ENCODE results near the gene COQ8B. TPM values are rescaled to one million over a fixed set of nuclear protein-coding genes. Genes with fewer than 3 reads are reported as not detected.

Gene COQ8B
- total RNA-seq, 1 experiment from 2014 or later: 82.7 TPM

GRCh38 chr19:40700083-40700482 is 16.6 kb downstream of the COQ8B start:
- Histone ChIP-seq H3K4me3 (ENCODE audit: insufficient read depth, low read depth, low read length) (no peak overlapping the region), H3K36me3 (replicated peaks; ENCODE audit: control insufficient read depth, insufficient read depth, low read length) (peaks cover 14% of the 10 kb centered on the region), H3K27me3 (ENCODE audit: control insufficient read depth, insufficient read depth, low read length) (no peaks in the 10 kb centered on the region)
- DNase-seq: peak; percentile 35

DNA sequence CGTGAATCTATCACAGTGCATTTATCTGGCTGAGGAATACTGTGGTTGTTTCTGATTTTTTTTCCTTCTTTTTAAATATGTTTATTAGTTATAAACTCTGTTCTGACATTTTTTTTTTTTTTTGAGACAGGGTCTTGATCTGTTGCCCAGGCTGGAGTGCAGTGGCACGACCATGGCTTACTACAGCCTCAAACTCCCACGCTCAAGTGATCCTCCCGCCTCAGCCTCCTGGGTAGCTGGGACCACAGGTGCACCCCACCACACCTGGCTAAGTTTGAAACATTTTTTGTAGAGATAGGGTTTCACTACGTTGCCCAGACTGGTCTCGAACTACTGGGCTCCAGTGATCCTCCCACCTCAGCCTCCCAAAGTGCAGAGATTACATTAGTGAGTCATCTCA is 19.7 kb downstream of the COQ8B start:
- Histone ChIP-seq H3K4me3 (ENCODE audit: insufficient read depth, low read depth, low read length) (no peak overlapping the region), H3K27me3 (ENCODE audit: control insufficient read depth, insufficient read depth, low read length) (no peaks in the 10 kb centered on the region), H3K36me3 (replicated peaks; ENCODE audit: control insufficient read depth, insufficient read depth, low read length) (peaks cover 8% of the 10 kb centered on the region)
- no peak for DNase-seq

DNA sequence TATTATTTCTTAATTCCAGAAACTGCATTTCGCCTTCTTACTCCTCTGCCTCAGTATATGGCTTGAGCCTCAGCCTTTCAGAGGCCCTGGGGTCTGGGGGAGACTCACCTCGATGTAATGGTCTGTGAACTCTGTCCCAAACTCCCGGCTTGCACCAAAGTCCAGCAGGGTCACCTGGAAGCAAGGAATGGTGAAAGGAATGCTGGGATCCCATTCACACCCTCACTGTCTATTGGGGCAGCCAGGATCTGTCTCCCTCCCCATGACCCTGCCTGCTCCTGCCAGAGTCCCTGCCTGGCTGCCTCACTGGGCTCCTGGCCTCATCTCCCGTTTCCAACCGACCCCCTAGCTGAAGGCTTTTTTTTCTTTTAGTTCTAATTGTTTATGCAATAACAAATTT is 20.8 kb downstream of the COQ8B start:
- H3K36me3 ChIP-seq (replicated peaks; ENCODE audit: control insufficient read depth, insufficient read depth, low read length): peaks cover 5% of the 10 kb centered on the region
- no peaks in the 10 kb centered on the region for H3K27me3 ChIP-seq (ENCODE audit: control insufficient read depth, insufficient read depth, low read length)
- no peak for DNase-seq
- no peak overlapping the region for H3K4me3 ChIP-seq (ENCODE audit: insufficient read depth, low read depth, low read length)

- no peaks in the 10 kb centered on the region for H3K27me3 ChIP-seq (ENCODE audit: control insufficient read depth, insufficient read depth, low read length)
- DNase-seq: no peak
- H3K36me3 ChIP-seq (replicated peaks; ENCODE audit: control insufficient read depth, insufficient read depth, low read length): peaks cover 2% of the 10 kb centered on the region
- H3K4me3 ChIP-seq (ENCODE audit: insufficient read depth, low read depth, low read length): no peak overlapping the region
These were observed 22.8 kb downstream of the COQ8B start for GRCh38 chr19:40693896-40694295.

- DNase-seq: no peak
- no peak overlapping the region for H3K4me3 ChIP-seq (ENCODE audit: insufficient read depth, low read depth, low read length)
- no peaks in the 10 kb centered on the region for H3K27me3 ChIP-seq (ENCODE audit: control insufficient read depth, insufficient read depth, low read length)
- H3K36me3 ChIP-seq (replicated peaks; ENCODE audit: control insufficient read depth, insufficient read depth, low read length): peaks cover 2% of the 10 kb centered on the region
These were observed 23.4 kb downstream of the COQ8B start for GRCh38 chr19:40693150-40693788.

- Histone ChIP-seq H3K36me3 (replicated peaks; ENCODE audit: control insufficient read depth, insufficient read depth, low read length) (peaks cover 2% of the 10 kb centered on the region), H3K4me3 (ENCODE audit: insufficient read depth, low read depth, low read length) (no peak overlapping the region), H3K27me3 (ENCODE audit: control insufficient read depth, insufficient read depth, low read length) (no peaks in the 10 kb centered on the region)
- DNase-seq: no peak
These were observed 24.5 kb downstream of the COQ8B start for GRCh38 chr19:40692212-40692551.

- Histone ChIP-seq H3K27me3 (ENCODE audit: control insufficient read depth, insufficient read depth, low read length) (no peaks in the 10 kb centered on the region), H3K4me3 (ENCODE audit: insufficient read depth, low read depth, low read length) (peak overlapping the region; percentile 49), H3K36me3 (replicated peaks; ENCODE audit: control insufficient read depth, insufficient read depth, low read length) (peaks cover under 1% of the 10 kb centered on the region)
- DNase-seq: peak; percentile 83
These were observed 25.1 kb downstream of the COQ8B start for GRCh38 chr19:40691421-40692211.

GRCh38 chr19:40690693-40691420 is 25.8 kb downstream of the COQ8B start:
- Histone ChIP-seq H3K36me3 (replicated peaks; ENCODE audit: control insufficient read depth, insufficient read depth, low read length) (peaks cover 1% of the 10 kb centered on the region), H3K27me3 (ENCODE audit: control insufficient read depth, insufficient read depth, low read length) (no peaks in the 10 kb centered on the region), H3K4me3 (ENCODE audit: insufficient read depth, low read depth, low read length) (peak overlapping the region; percentile 71)
- DNase-seq: peak; percentile 100

- Histone ChIP-seq H3K27me3 (ENCODE audit: control insufficient read depth, insufficient read depth, low read length) (no peaks in the 10 kb centered on the region), H3K4me3 (ENCODE audit: insufficient read depth, low read depth, low read length) (peak within 1 kb of the TSS; percentile 71), H3K36me3 (replicated peaks; ENCODE audit: control insufficient read depth, insufficient read depth, low read length) (peaks cover 8% of the 10 kb centered on the region)
- no peak for DNase-seq
These were observed 26.5 kb downstream of the COQ8B start, which contains the start of gene NUMBL for GRCh38 chr19:40690050-40690692. Gene NUMBL (minus strand): TSS chr19:40690651. CDS start chr19:40690483, 168 bp downstream.

GRCh38 chr19:40689339-40690049 is 27.2 kb downstream of the COQ8B start:
- peaks cover 12% of the 10 kb centered on the region for H3K36me3 ChIP-seq (replicated peaks; ENCODE audit: control insufficient read depth, insufficient read depth, low read length)
- peak overlapping the region; percentile 71 for H3K4me3 ChIP-seq (ENCODE audit: insufficient read depth, low read depth, low read length)
- peak; percentile 80 for DNase-seq
- H3K27me3 ChIP-seq (ENCODE audit: control insufficient read depth, insufficient read depth, low read length): no peaks in the 10 kb centered on the region

GRCh38 chr19:40688987-40689338 is 27.7 kb downstream of the COQ8B start:
- Histone ChIP-seq H3K4me3 (ENCODE audit: insufficient read depth, low read depth, low read length) (peak overlapping the region; percentile 71; the same call in 1 of the 2 replicates), H3K27me3 (ENCODE audit: control insufficient read depth, insufficient read depth, low read length) (no peaks in the 10 kb centered on the region), H3K36me3 (replicated peaks; ENCODE audit: control insufficient read depth, insufficient read depth, low read length) (peaks cover 12% of the 10 kb centered on the region)
- DNase-seq: no peak

DNA sequence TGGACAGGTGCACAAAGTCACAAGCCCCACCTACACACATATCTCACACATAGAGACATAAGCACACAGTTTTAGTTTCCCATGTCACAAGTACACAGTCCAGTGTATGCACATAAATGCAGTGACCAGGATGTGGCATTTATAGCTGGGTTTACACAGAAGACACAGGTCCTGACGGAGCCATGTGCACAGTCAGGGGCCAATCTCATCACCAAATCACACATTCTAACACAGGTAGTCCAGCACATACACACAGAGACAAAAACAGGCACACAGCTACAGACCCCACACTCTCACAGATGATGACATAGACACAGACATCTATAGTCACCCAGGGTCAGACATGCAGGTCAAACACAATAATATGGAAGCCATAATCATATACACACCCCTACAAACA is 28.4 kb downstream of the COQ8B start:
- no peak for DNase-seq
- Histone ChIP-seq H3K36me3 (replicated peaks; ENCODE audit: control insufficient read depth, insufficient read depth, low read length) (peaks cover 12% of the 10 kb centered on the region), H3K4me3 (ENCODE audit: insufficient read depth, low read depth, low read length) (no peak overlapping the region), H3K27me3 (ENCODE audit: control insufficient read depth, insufficient read depth, low read length) (no peaks in the 10 kb centered on the region)

DNA sequence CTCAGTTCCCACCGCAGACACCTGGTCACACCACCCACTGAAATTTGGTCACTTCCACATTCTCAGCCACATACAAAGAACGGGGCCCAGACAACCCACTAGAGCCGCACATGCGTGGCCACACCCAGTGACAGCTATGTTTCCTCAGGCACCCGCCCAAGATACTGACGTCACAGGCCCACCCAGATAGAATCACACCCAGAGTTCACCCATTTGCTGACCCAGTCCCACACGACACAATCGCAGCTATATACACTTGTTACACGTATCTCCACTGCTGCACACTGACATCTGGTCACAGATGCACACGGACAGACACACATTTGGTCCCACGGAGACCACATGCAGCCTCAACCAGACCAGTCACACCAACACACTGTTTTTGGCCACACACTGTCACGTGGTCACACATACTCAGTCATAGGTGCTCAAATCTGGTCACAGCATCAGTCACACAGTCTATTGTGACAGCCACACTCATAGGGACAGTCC is 29.1 kb downstream of the COQ8B start:
- H3K36me3 ChIP-seq (replicated peaks; ENCODE audit: control insufficient read depth, insufficient read depth, low read length): peaks cover 14% of the 10 kb centered on the region
- no peak for DNase-seq
- H3K4me3 ChIP-seq (ENCODE audit: insufficient read depth, low read depth, low read length): no peak overlapping the region
- no peaks in the 10 kb centered on the region for H3K27me3 ChIP-seq (ENCODE audit: control insufficient read depth, insufficient read depth, low read length)

All from H7 (cell line).